PC-9 (cell line): ENCODE data around the gene WFIKKN1. TPM values are rescaled to one million over a fixed set of nuclear protein-coding genes. Genes with fewer than 3 reads are reported as not detected.

Source experiments
- BruUV-seq: library from RNA; stranded (reverse); fragments of 400-500 nt; replicated peaks from 2 replicates; lab custom pipeline; 2021; lab: Mats Ljungman, UMichigan
- CTCF ChIA-PET: fragments of 300-600 bp; sonication (Branson Sonifier 250); formaldehyde crosslinking; loops from one replicate; lab custom pipeline; 2022; ENCODE audit warnings: antibody characterized with exemption; lab: Charles Lee
- POLR2A ChIA-PET: fragments of 300-600 bp; sonication (Branson Sonifier 250); formaldehyde crosslinking; loops from one replicate; lab custom pipeline; 2022; ENCODE audit warnings: antibody characterized with exemption; ENCODE audit not compliant: unreplicated experiment; lab: Charles Lee
- DNase-seq, 2 experiments: peaks; one replicate each; pipeline versions ENCODE4 v3.0.0 to v3.0.0-alpha.2; 2015 to 2022; ENCODE audit warnings: mixed read lengths in 1 of 2
- H2AFZ ChIP-seq: fragments of 200-600 bp; sonication (generic); 2 replicates; pipeline ENCODE4 v1.8.1; 2017; ENCODE audit warnings: antibody characterized with exemption
- H3F3A ChIP-seq: fragments of 200-600 bp; sonication (generic); 2 replicates; pipeline ENCODE4 v1.8.1; 2017; ENCODE audit warnings: antibody characterized with exemption, mild to moderate bottlenecking, low read depth; ENCODE audit not compliant: insufficient read depth
- H3K27ac ChIP-seq: fragments of 200-600 bp; sonication (generic); 2 replicates; pipeline ENCODE4 v1.6.1; 2016; ENCODE audit warnings: mixed run types
- H3K27me3 ChIP-seq: fragments of 200-600 bp; sonication (generic); 2 replicates; pipeline ENCODE4 v1.6.1; 2016; ENCODE audit warnings: low read depth, mixed run types; ENCODE audit not compliant: insufficient read depth
- H3K36me3 ChIP-seq: fragments of 200-600 bp; sonication (generic); 2 replicates; pipeline ENCODE4 v1.6.1; 2016; ENCODE audit warnings: low read depth, mixed run types
- H3K4me1 ChIP-seq: fragments of 200-600 bp; sonication (generic); replicated peaks from 2 replicates; pipeline ENCODE4 v1.6.1; 2016; ENCODE audit warnings: mixed run types; ENCODE audit not compliant: insufficient read depth
- H3K4me2 ChIP-seq: fragments of 200-600 bp; sonication (generic); 2 replicates; pipeline ENCODE4 v1.6.1; 2017; ENCODE audit warnings: mixed run types
- H3K4me3 ChIP-seq: fragments of 200-600 bp; sonication (generic); 2 replicates; pipeline ENCODE4 v1.6.1; 2016; ENCODE audit warnings: mixed run types
- H3K79me2 ChIP-seq: fragments of 200-600 bp; sonication (generic); 2 replicates; pipeline ENCODE4 v1.6.1; 2017; ENCODE audit warnings: low read depth, mixed run types
- H3K9me2 ChIP-seq: fragments of 200-600 bp; sonication (generic); 2 replicates; pipeline ENCODE4 v1.8.1; 2017; ENCODE audit warnings: mild to moderate bottlenecking; ENCODE audit not compliant: insufficient read depth
- H3K9me3 ChIP-seq: fragments of 200-600 bp; sonication (generic); 2 replicates; pipeline ENCODE4 v1.8.1; 2016; ENCODE audit warnings: low read depth; ENCODE audit not compliant: insufficient read depth
- H4K20me1 ChIP-seq: fragments of 200-600 bp; sonication (generic); 2 replicates; pipeline ENCODE4 v1.8.1; 2017; ENCODE audit not compliant: insufficient read depth
- EZH2 ChIP-seq: fragments of 200-600 bp; sonication (generic); IDR thresholded peaks from 2 replicates; pipeline ENCODE4 v1.8.0; 2017; ENCODE audit warnings: antibody characterized with exemption, low read depth
- intact Hi-C: fragments of 100-400 bp; cut with micrococcal nuclease; formaldehyde crosslinking; loops from one replicate; pipeline ENCODE4 v1.10.0; 2022; ENCODE audit not compliant: unreplicated experiment
- total RNA-seq: library from RNA; stranded (reverse); gene quantifications from 2 replicates; pipeline ENCODE4 v1.2.3, GENCODE V29; 2021
- TF ChIP-seq, protein P1 (sequence below): fragments of 200-600 bp; sonication (generic); conservative IDR thresholded peaks from 2 replicates; pipeline ENCODE4 v1.6.1; 2017; ENCODE audit warnings: mixed run types, antibody characterized with exemption, mild to moderate bottlenecking, moderate library complexity

WFIKKN1 gene
- total RNA-seq, 1 experiment from 2014 or later, result 6.9 TPM

- intact Hi-C loops, result loop anchor here (2.0 kb wide), 1 partner anchor 54 kb away; no protein-coding TSS in a partner anchor
- no peaks in the 10 kb centered on the region for H3K27me3 ChIP-seq
- H3K4me1 ChIP-seq, result peaks cover 35% of the 10 kb centered on the region
- H3K79me2 ChIP-seq, result peaks cover 44% of the 10 kb centered on the region
- H4K20me1 ChIP-seq, result peaks cover 26% of the 10 kb centered on the region
- peak; percentile 50 to 55 for DNase-seq
- ChIA-PET POLR2A (interaction anchor here (0.6 kb wide), 1 partner anchor 186 kb away, joined by 3 read pairs; no protein-coding TSS in a partner anchor), CTCF (no interaction called here)
- H2AFZ ChIP-seq, result peak overlapping the region; percentile 80
- no peaks in the 10 kb centered on the region for H3K9me2 ChIP-seq
- no TSS peak for BruUV-seq
- peak overlapping the region; percentile 79 for H3K4me3 ChIP-seq
- TF ChIP-seq, protein P1, sequence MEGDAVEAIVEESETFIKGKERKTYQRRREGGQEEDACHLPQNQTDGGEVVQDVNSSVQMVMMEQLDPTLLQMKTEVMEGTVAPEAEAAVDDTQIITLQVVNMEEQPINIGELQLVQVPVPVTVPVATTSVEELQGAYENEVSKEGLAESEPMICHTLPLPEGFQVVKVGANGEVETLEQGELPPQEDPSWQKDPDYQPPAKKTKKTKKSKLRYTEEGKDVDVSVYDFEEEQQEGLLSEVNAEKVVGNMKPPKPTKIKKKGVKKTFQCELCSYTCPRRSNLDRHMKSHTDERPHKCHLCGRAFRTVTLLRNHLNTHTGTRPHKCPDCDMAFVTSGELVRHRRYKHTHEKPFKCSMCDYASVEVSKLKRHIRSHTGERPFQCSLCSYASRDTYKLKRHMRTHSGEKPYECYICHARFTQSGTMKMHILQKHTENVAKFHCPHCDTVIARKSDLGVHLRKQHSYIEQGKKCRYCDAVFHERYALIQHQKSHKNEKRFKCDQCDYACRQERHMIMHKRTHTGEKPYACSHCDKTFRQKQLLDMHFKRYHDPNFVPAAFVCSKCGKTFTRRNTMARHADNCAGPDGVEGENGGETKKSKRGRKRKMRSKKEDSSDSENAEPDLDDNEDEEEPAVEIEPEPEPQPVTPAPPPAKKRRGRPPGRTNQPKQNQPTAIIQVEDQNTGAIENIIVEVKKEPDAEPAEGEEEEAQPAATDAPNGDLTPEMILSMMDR, result no peak
- TF ChIP-seq EZH2, result no peak
- peaks cover 31% of the 10 kb centered on the region for H3F3A ChIP-seq
- no peaks in the 10 kb centered on the region for H3K9me3 ChIP-seq
- peak overlapping the region; percentile 78 for H3K27ac ChIP-seq
- no peaks in the 10 kb centered on the region for H3K36me3 ChIP-seq
- peak overlapping the region; percentile 84 for H3K4me2 ChIP-seq
Measured at GRCh38 chr16:588639-588888, 42.2 kb upstream of the WFIKKN1 start.

GRCh38 chr16:588889-589657 lies 41.7 kb upstream of the WFIKKN1 start:
- peaks cover 47% of the 10 kb centered on the region for H3K79me2 ChIP-seq
- H3K4me1 ChIP-seq, result peaks cover 41% of the 10 kb centered on the region

DNA sequence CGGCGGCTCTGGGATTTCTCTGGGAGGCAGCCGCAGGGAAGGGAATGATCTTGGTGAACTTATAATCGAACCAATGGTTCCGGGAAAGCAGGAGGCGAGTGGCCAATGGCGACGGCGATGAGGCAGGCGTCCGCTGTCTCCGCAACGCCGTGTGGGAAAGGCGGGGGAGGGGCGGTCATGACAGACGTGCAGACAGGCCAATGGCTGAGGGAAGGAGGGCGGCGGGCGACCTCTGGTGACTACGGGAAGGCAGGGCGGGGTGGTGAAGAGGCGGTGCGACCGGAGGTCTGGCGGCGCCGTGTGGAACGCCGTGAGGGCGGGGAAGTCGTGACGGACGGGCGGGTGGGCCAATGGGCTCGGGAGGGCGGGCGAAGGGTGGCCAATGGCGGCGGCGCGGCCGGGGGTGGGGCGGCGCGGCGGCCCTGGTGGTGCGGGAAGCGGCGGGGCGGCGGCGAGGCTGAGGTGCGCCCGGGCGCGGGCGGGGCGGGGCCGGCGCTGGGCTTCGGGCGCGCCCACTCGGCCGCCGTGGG lies 41.1 kb upstream of the WFIKKN1 start, which contains the start of gene RAB40C:
RAB40C (plus strand) TSS at position 409 of the 530 bp plus-strand sequence. CDS start 226 bp downstream, outside the sequence.
- no TSS peak for BruUV-seq
- peak within 1 kb of the TSS; percentile 80 for H2AFZ ChIP-seq
- ChIA-PET CTCF (no interaction called here), POLR2A (interaction anchor here (0.5 to 0.7 kb wide), 2 partner anchors 32 to 94 kb away, joined by 4 to 6 read pairs; no protein-coding TSS in a partner anchor)
- peak within 1 kb of the TSS; percentile 81 for H3K4me3 ChIP-seq
- no peaks in the 10 kb centered on the region for H3K9me3 ChIP-seq
- intact Hi-C loops, result loop anchor here (2.0 kb wide), 1 partner anchor 55 kb away; no protein-coding TSS in a partner anchor
- H3K27me3 ChIP-seq, result no peaks in the 10 kb centered on the region
- peaks cover 54% of the 10 kb centered on the region for H3K79me2 ChIP-seq
- H3K36me3 ChIP-seq, result no peaks in the 10 kb centered on the region
- H3K4me2 ChIP-seq, result peak within 1 kb of the TSS; percentile 99
- peaks cover 32% of the 10 kb centered on the region for H4K20me1 ChIP-seq
- no peak for TF ChIP-seq EZH2
- TF ChIP-seq, protein P1, result no peak; the same call in 1 of the 2 replicates
- peaks cover 35% of the 10 kb centered on the region for H3F3A ChIP-seq
- H3K4me1 ChIP-seq, result peaks cover 46% of the 10 kb centered on the region
- DNase-seq, result peak; percentile 88 to 99
- H3K27ac ChIP-seq, result peak within 1 kb of the TSS; percentile 78
- no peaks in the 10 kb centered on the region for H3K9me2 ChIP-seq

More at GRCh38 chr16:588889-589657, 41.7 kb upstream of the WFIKKN1 start:
- no peaks in the 10 kb centered on the region for H3K27me3 ChIP-seq
- peak; percentile 84 to 98 for DNase-seq
- no TSS peak for BruUV-seq
- ChIA-PET CTCF (no interaction called here), POLR2A (interaction anchor here (0.5 to 0.6 kb wide), 3 partner anchors 61 to 187 kb away, joined by 3 to 6 read pairs (median 3); no protein-coding TSS in a partner anchor)
- peaks cover 31% of the 10 kb centered on the region for H4K20me1 ChIP-seq
- H2AFZ ChIP-seq, result peak overlapping the region; percentile 80
- H3K4me3 ChIP-seq, result peak overlapping the region; percentile 79
- no peak for TF ChIP-seq EZH2
- TF ChIP-seq, protein P1, result no peak
- no peaks in the 10 kb centered on the region for H3K36me3 ChIP-seq
- peak overlapping the region; percentile 78 for H3K27ac ChIP-seq
- intact Hi-C loops, result loop anchor here (2.0 kb wide), 1 partner anchor 54 kb away; no protein-coding TSS in a partner anchor
- H3K4me2 ChIP-seq, result peak overlapping the region; percentile 84
- peaks cover 35% of the 10 kb centered on the region for H3F3A ChIP-seq
- no peaks in the 10 kb centered on the region for H3K9me3 ChIP-seq
- H3K9me2 ChIP-seq, result no peaks in the 10 kb centered on the region
